A549 (cell line): ENCODE data around the gene S100B. TPM values are rescaled to one million over a fixed set of nuclear protein-coding genes. Genes with fewer than 3 reads are reported as not detected.

Experiments
- ATAC-seq, 2 experiments: fragments of 200-7000 bp in 1 of 2; fragments of >200 bp in 1 of 2; cut with Nextera tagmentation in 1 of 2; cut with Tn5 transposase in 1 of 2; 3 replicates each; pipeline versions ENCODE4 v1.8.0 to v1.9.1; 2018 to 2020; ENCODE audit warnings: mild to moderate bottlenecking in 1 of 2, moderate library complexity in 1 of 2
- CTCF ChIA-PET: fragments of 300-600 bp; sonication (Branson Sonifier 250); formaldehyde crosslinking; extraction: SDS; loops from one replicate; lab custom pipeline; 2021; ENCODE audit warnings: antibody characterized with exemption, inconsistent platforms; lab: Yijun Ruan, JAX
- POLR2A ChIA-PET: fragments of 350-600 bp; formaldehyde crosslinking; extraction: SDS; loops from one replicate; lab custom pipeline; 2021; ENCODE audit warnings: antibody characterized with exemption, inconsistent platforms; lab: Yijun Ruan, JAX
- DNase-seq, 2 experiments: peaks; one replicate each; pipeline versions ENCODE4 v3.0.0 to v3.0.0-alpha.2; 2011 to 2016; ENCODE audit warnings: low read depth in 1 of 2, low spot score in 1 of 2
- FAIRE-seq: peaks from 2 replicates; lab custom pipeline; 2011; peaks lifted over from hg19 to GRCh38; lab: Jason Lieb, UNC
- H3K27ac ChIP-seq, 2 experiments: fragments of >200 bp; sonication (Bioruptor Twin); formaldehyde crosslinking; 3 replicates each; pipeline ENCODE4 v1.5.1; 2016 to 2017
- H3K4me1 ChIP-seq: fragments of >200 bp; sonication (Bioruptor Twin); formaldehyde crosslinking; 3 replicates; pipeline ENCODE4 v1.6.1; 2016
- H3K4me2 ChIP-seq: fragments of >200 bp; sonication (Bioruptor Twin); formaldehyde crosslinking; 3 replicates; pipeline ENCODE4 v1.6.1; 2016
- H3K4me3 ChIP-seq: fragments of >200 bp; sonication (Bioruptor Twin); formaldehyde crosslinking; 3 replicates; pipeline ENCODE4 v1.5.1; 2016
- H3K9me3 ChIP-seq: fragments of >200 bp; sonication (Bioruptor Twin); formaldehyde crosslinking; 3 replicates; pipeline ENCODE4 v1.6.1; 2016
- ATOH8 ChIP-seq: fragments of 250-450 bp; sonication (Bioruptor Pico); IDR thresholded peaks from 2 replicates; pipeline ENCODE4 v1.5.0; 2020; ENCODE audit warnings: low read depth, mild to moderate bottlenecking, moderate library complexity
- BCL3 ChIP-seq: fragments of >200 bp; sonication (Bioruptor Twin); formaldehyde crosslinking; IDR thresholded peaks from 3 replicates; pipeline ENCODE4 v1.6.1; 2016
- EHMT2 ChIP-seq: fragments of 200-600 bp; sonication (generic); IDR thresholded peaks from 2 replicates; pipeline ENCODE4 v1.6.1; 2016; ENCODE audit warnings: antibody characterized with exemption, low read depth, mild to moderate bottlenecking, moderate library complexity
- EP300 ChIP-seq, 2 experiments: fragments of >200 bp; sonication (Bioruptor Twin); formaldehyde crosslinking; IDR thresholded peaks; 2 replicates in 1 of 2; 3 replicates in 1 of 2; pipeline ENCODE4 v1.6.1; 2016 to 2017
- FOXS1 ChIP-seq: fragments of 250-450 bp; sonication (Bioruptor Pico); IDR thresholded peaks from 2 replicates; pipeline ENCODE4 v1.5.0; 2020; ENCODE audit warnings: mild to moderate bottlenecking, moderate library complexity
- GATA3 ChIP-seq: IDR thresholded peaks from 2 replicates; pipeline ENCODE4 v1.6.1; 2012; ENCODE audit warnings: borderline replicate concordance
- HOXB13 ChIP-seq: fragments of 250-450 bp; sonication (Bioruptor Pico); IDR thresholded peaks from 2 replicates; pipeline ENCODE4 v1.5.0; 2020; ENCODE audit warnings: low read depth, mild to moderate bottlenecking, moderate library complexity
- HOXB5 ChIP-seq: fragments of 250-450 bp; sonication (Bioruptor Pico); IDR thresholded peaks from 2 replicates; pipeline ENCODE4 v1.5.0; 2020; ENCODE audit warnings: mild to moderate bottlenecking, moderate library complexity
- JUNB ChIP-seq: fragments of >200 bp; sonication (Bioruptor Twin); formaldehyde crosslinking; IDR thresholded peaks from 2 replicates; pipeline ENCODE4 v1.6.1; 2016
- KDM1A ChIP-seq: fragments of 200-600 bp; sonication (generic); IDR thresholded peaks from 2 replicates; pipeline ENCODE4 v1.6.1; 2016; ENCODE audit warnings: low read depth, mild to moderate bottlenecking
- NPAS2 ChIP-seq: fragments of 250-450 bp; sonication (Bioruptor Pico); IDR thresholded peaks from 2 replicates; pipeline ENCODE4 v1.8.0; 2022; ENCODE audit warnings: mild to moderate bottlenecking, moderate library complexity, borderline replicate concordance
- POLR2A ChIP-seq: IDR thresholded peaks from 2 replicates; pipeline ENCODE4 v1.6.1; 2012; ENCODE audit warnings: mild to moderate bottlenecking, low read length
- RAD21 ChIP-seq, 2 experiments: fragments of >200 bp in 1 of 2; sonication (Bioruptor Twin) in 1 of 2; formaldehyde crosslinking in 1 of 2; IDR thresholded peaks in 1 of 2; conservative IDR thresholded peaks in 1 of 2; 2 replicates in 1 of 2; 3 replicates in 1 of 2; pipeline ENCODE4 v1.6.1; 2012 to 2018; ENCODE audit warnings: inconsistent platforms in 1 of 2
- RFX5 ChIP-seq: fragments of 450-650 bp; IDR thresholded peaks from 2 replicates; pipeline ENCODE4 v1.7.1; 2014; ENCODE audit warnings: antibody characterized with exemption, mild to moderate bottlenecking, moderate library complexity
- SMC3 ChIP-seq: fragments of >200 bp; sonication (Bioruptor Twin); formaldehyde crosslinking; IDR thresholded peaks from 3 replicates; pipeline ENCODE4 v1.6.1; 2018; ENCODE audit warnings: inconsistent platforms
- TFCP2L1 ChIP-seq: fragments of 250-450 bp; sonication (Bioruptor Pico); IDR thresholded peaks from 2 replicates; pipeline ENCODE4 v1.5.0; 2021; ENCODE audit warnings: mild to moderate bottlenecking
- ZC3H11A ChIP-seq: fragments of 450-650 bp; IDR thresholded peaks from 2 replicates; pipeline ENCODE4 v1.6.1; 2014; ENCODE audit warnings: antibody characterized with exemption, mild to moderate bottlenecking
- ZNF302 ChIP-seq: fragments of 250-450 bp; sonication (Bioruptor Pico); IDR thresholded peaks from 2 replicates; pipeline ENCODE4 v1.9.0; 2021; ENCODE audit warnings: inconsistent platforms, mild to moderate bottlenecking, moderate library complexity
- WGBS: methylation state at CpG from one replicate; pipeline ENCODE4 v1.1.6; 2017; ENCODE audit errors: missing lambda C conversion rate; 5-methylcytosine and 5-hydroxymethylcytosine counted together
- polyA plus RNA-seq, 4 experiments: library from polyadenylated mRNA; depleted of rRNA in 3 of 4; stranded (reverse); fragments of >200 nt; fragmentation: RNase III in 1 of 4; extraction: RNeasy Plus Mini Kit Qiagen cat#74134 plus additional on column Dnase treatment in 1 of 4; gene quantifications; 2 replicates in 3 of 4; 3 replicates in 1 of 4; pipeline ENCODE4 v1.2.3, GENCODE V29; 2011 to 2017
- TF ChIP-seq, protein P1 (sequence below): fragments of 150-350 bp; IDR thresholded peaks from 2 replicates; pipeline ENCODE4 v1.6.1; 2014; ENCODE audit warnings: low read depth, mild to moderate bottlenecking, low read length
- TF ChIP-seq, protein P2 (sequence below): IDR thresholded peaks from 2 replicates; pipeline ENCODE4 v1.6.1; 2012; ENCODE audit warnings: low read depth, borderline replicate concordance
- TF ChIP-seq, protein P3 (sequence below): fragments of >200 bp; sonication (Bioruptor Twin); formaldehyde crosslinking; IDR thresholded peaks from 3 replicates; pipeline ENCODE4 v1.5.1; 2016
- TF ChIP-seq, protein P4 (sequence below): IDR thresholded peaks from 2 replicates; pipeline ENCODE4 v1.6.1; 2012
- TF ChIP-seq, protein P5 (sequence below): fragments of 450-650 bp; IDR thresholded peaks from 2 replicates; pipeline ENCODE4 v1.6.1; 2014; ENCODE audit warnings: antibody characterized with exemption

S100B gene
- polyA plus RNA-seq, 2 of the 4 experiments (the other 2 are of a cell fraction) = not detected

DNA sequence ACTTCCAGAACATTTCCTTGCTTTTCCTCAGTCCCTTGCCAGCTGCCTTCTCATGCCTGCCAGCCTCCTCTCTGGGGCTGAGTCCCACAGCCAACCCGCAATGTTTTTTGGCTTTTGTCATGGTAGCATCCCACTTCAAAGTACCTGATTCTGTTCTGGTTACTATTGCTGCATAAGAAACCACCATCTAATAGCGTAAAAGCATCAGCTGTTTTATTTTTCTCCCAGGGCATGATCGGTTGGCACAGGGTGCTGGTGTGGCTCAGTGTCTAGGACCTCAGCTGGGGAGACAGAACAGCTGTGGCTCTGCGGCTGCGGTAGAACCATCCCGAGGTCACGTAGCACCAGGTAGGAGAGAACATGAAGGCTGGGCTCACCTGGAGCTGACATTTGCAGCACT, 21.7 kb upstream of the S100B start:
- H3K9me3 ChIP-seq = peaks cover 15% of the 10 kb centered on the region; the same call in 2 of the 3 replicates
- CTCF ChIA-PET = no interaction called here
- ATAC-seq = no peak
- no peak overlapping the region for H3K4me3 ChIP-seq
- H3K27ac ChIP-seq = no peak overlapping the region
- H3K4me1 ChIP-seq = no peaks in the 10 kb centered on the region
- WGBS = 77% methylated on average over 3 of the region's 7 CpGs
- FAIRE-seq = no peak
- DNase-seq = no peak
- POLR2A ChIA-PET = no interaction called here
- TF ChIP-seq, protein P1, sequence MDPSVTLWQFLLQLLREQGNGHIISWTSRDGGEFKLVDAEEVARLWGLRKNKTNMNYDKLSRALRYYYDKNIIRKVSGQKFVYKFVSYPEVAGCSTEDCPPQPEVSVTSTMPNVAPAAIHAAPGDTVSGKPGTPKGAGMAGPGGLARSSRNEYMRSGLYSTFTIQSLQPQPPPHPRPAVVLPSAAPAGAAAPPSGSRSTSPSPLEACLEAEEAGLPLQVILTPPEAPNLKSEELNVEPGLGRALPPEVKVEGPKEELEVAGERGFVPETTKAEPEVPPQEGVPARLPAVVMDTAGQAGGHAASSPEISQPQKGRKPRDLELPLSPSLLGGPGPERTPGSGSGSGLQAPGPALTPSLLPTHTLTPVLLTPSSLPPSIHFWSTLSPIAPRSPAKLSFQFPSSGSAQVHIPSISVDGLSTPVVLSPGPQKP = no peak
- TF ChIP-seq BCL3 = no peak
- TF ChIP-seq, protein P2, sequence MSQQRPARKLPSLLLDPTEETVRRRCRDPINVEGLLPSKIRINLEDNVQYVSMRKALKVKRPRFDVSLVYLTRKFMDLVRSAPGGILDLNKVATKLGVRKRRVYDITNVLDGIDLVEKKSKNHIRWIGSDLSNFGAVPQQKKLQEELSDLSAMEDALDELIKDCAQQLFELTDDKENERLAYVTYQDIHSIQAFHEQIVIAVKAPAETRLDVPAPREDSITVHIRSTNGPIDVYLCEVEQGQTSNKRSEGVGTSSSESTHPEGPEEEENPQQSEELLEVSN = no peak
- H3K4me2 ChIP-seq = no peak overlapping the region

DNA sequence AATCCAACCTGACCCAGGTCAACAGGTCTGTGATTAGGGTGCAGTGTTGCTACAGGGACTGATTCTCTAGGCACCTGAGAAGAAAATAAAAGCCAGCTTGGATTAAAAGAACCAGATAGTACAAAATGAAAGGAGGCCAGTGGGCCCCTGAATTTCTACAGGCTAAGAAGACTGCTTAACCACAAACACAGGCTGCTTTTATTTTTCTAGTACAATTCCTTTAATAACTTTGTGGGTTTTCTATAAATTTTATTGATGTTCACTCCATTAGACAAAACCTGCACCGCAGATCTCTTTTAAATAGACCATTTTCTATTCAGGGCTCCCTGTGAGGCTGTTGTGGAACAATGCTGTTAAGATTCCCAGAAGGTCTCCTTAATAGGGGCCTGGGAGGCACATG, 20.9 kb upstream of the S100B start:
- no peak for ATAC-seq
- Histone ChIP-seq H3K9me3 (peaks cover 15% of the 10 kb centered on the region; the same call in 2 of the 3 replicates), H3K4me1 (no peaks in the 10 kb centered on the region), H3K4me2 (no peak overlapping the region), H3K27ac (no peak overlapping the region), H3K4me3 (no peak overlapping the region)
- WGBS = 0% methylated on average over 1 of the region's 1 CpG
- POLR2A ChIA-PET = no interaction called here
- FAIRE-seq = no peak
- CTCF ChIA-PET = no interaction called here
- TF ChIP-seq, protein P3, sequence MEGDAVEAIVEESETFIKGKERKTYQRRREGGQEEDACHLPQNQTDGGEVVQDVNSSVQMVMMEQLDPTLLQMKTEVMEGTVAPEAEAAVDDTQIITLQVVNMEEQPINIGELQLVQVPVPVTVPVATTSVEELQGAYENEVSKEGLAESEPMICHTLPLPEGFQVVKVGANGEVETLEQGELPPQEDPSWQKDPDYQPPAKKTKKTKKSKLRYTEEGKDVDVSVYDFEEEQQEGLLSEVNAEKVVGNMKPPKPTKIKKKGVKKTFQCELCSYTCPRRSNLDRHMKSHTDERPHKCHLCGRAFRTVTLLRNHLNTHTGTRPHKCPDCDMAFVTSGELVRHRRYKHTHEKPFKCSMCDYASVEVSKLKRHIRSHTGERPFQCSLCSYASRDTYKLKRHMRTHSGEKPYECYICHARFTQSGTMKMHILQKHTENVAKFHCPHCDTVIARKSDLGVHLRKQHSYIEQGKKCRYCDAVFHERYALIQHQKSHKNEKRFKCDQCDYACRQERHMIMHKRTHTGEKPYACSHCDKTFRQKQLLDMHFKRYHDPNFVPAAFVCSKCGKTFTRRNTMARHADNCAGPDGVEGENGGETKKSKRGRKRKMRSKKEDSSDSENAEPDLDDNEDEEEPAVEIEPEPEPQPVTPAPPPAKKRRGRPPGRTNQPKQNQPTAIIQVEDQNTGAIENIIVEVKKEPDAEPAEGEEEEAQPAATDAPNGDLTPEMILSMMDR = no peak
- TF ChIP-seq JUNB (no peak), EP300 (IDR thresholded peaks at IDR 0.05) (no peak), HOXB5 (no peak), POLR2A (no peak), ZNF302 (CRISPR knock-in tag) (no peak), ZC3H11A (no peak), SMC3 (no peak), TFCP2L1 (CRISPR knock-in tag) (no peak), GATA3 (no peak), RFX5 (no peak), FOXS1 (CRISPR knock-in tag) (no peak)
- TF ChIP-seq, protein P4, sequence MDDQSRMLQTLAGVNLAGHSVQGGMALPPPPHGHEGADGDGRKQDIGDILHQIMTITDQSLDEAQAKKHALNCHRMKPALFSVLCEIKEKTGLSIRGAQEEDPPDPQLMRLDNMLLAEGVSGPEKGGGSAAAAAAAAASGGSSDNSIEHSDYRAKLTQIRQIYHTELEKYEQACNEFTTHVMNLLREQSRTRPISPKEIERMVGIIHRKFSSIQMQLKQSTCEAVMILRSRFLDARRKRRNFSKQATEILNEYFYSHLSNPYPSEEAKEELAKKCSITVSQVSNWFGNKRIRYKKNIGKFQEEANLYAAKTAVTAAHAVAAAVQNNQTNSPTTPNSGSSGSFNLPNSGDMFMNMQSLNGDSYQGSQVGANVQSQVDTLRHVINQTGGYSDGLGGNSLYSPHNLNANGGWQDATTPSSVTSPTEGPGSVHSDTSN = no peak
- TF ChIP-seq, protein P5, sequence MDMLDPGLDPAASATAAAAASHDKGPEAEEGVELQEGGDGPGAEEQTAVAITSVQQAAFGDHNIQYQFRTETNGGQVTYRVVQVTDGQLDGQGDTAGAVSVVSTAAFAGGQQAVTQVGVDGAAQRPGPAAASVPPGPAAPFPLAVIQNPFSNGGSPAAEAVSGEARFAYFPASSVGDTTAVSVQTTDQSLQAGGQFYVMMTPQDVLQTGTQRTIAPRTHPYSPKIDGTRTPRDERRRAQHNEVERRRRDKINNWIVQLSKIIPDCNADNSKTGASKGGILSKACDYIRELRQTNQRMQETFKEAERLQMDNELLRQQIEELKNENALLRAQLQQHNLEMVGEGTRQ = no peak
- no peak for DNase-seq

GRCh38 chr21:46624050-46624449, 19.2 kb upstream of the S100B start:
- WGBS = 85% methylated on average over 16 of the region's 16 CpGs
- FAIRE-seq = no peak
- ATAC-seq = no peak

More at GRCh38 chr21:46624050-46624449, 19.2 kb upstream of the S100B start:
- Histone ChIP-seq H3K4me1 (no peaks in the 10 kb centered on the region), H3K9me3 (peaks cover 15% of the 10 kb centered on the region; the same call in 2 of the 3 replicates), H3K4me2 (no peak overlapping the region), H3K27ac (no peak overlapping the region), H3K4me3 (no peak overlapping the region)
- DNase-seq = no peak
- POLR2A ChIA-PET = no interaction called here
- CTCF ChIA-PET = no interaction called here
- TF ChIP-seq NPAS2 (CRISPR knock-in tag) (no peak), HOXB5 (no peak), EHMT2 (no peak), ATOH8 (CRISPR knock-in tag) (no peak), HOXB13 (CRISPR knock-in tag) (no peak), RAD21 (conservative IDR thresholded peaks at IDR 0.05 in 1 of 2, IDR thresholded peaks at IDR 0.05 in 1 of 2) (no peak), KDM1A (no peak)
- TF ChIP-seq, protein P2 = no peak
